ENCODE data around the gene IGSF22. TPM values are rescaled to one million over a fixed set of nuclear protein-coding genes. Genes with fewer than 3 reads are reported as not detected.

The IGSF22 gene
- total and polyA plus RNA-seq, 2 of the 8 experiments (the other 6 are each of a cell fraction or from before 2014, with no cell fraction given) = 0.14 TPM; not detected in 1

- TF ChIP-seq CHD7 (IDR thresholded peaks at IDR 0.05; ENCODE audit: insufficient replicate concordance, low read length) = no peak
Measured at GRCh38 chr11:18723991-18724390, 2.0 kb downstream of the IGSF22 start (continued).
